NCI-H187 treated with DMSO at 0.1 percent for 48 hours (cell line): Measurements from ENCODE around the gene STARD13.

ENCODE experiments used
- DNase-seq: peaks from one replicate; lab custom pipeline; 2025; lab: John Stamatoyannopoulos, UW

Gene STARD13

GRCh38 chr13:33285420-33286124 is at the start of gene STARD13:
TSS of gene STARD13 (minus strand) at chr13:33285755. CDS start at chr13:33285638, 117 bp downstream.
- DNase-seq, result no peak

- no peak for DNase-seq
These were observed 49.3 kb upstream of the STARD13 start for GRCh38 chr13:33334831-33335230.

- no peak for DNase-seq
These were observed 46.4 kb upstream of the STARD13 start for GRCh38 chr13:33331962-33332361.

- no peak for DNase-seq
These were observed 44.9 kb upstream of the STARD13 start for GRCh38 chr13:33330483-33330882.

- no peak for DNase-seq
These were observed 43.1 kb upstream of the STARD13 start for GRCh38 chr13:33328701-33329100.

GRCh38 chr13:33326723-33327122 is 41.2 kb upstream of the STARD13 start:
- no peak for DNase-seq

GRCh38 chr13:33326246-33326645 is 40.7 kb upstream of the STARD13 start:
- no peak for DNase-seq

- DNase-seq, result no peak
These were observed 38.4 kb upstream of the STARD13 start for GRCh38 chr13:33323801-33324510.

GRCh38 chr13:33322965-33323668 is 37.6 kb upstream of the STARD13 start:
- no peak for DNase-seq

GRCh38 chr13:33322543-33322809 is 36.9 kb upstream of the STARD13 start:
- no peak for DNase-seq

GRCh38 chr13:33321686-33322542 is 36.4 kb upstream of the STARD13 start:
- DNase-seq, result no peak

- DNase-seq, result no peak
These were observed 34.3 kb upstream of the STARD13 start for GRCh38 chr13:33319859-33320258.

- DNase-seq, result no peak
These were observed 33.2 kb upstream of the STARD13 start for GRCh38 chr13:33318744-33319143.

- no peak for DNase-seq
These were observed 32.5 kb upstream of the STARD13 start for GRCh38 chr13:33318037-33318436.

GRCh38 chr13:33316890-33317289 is 31.3 kb upstream of the STARD13 start:
- no peak for DNase-seq

- no peak for DNase-seq
These were observed 27.9 kb upstream of the STARD13 start for GRCh38 chr13:33313504-33313903.

GRCh38 chr13:33312861-33313212 is 27.3 kb upstream of the STARD13 start:
- no peak for DNase-seq

- no peak for DNase-seq
These were observed 26.8 kb upstream of the STARD13 start for GRCh38 chr13:33312150-33312860.

GRCh38 chr13:33311040-33311439 is 25.5 kb upstream of the STARD13 start:
- DNase-seq, result no peak

GRCh38 chr13:33310245-33311038 is 24.9 kb upstream of the STARD13 start:
- DNase-seq, result no peak

- DNase-seq, result no peak
These were observed 23.3 kb upstream of the STARD13 start for GRCh38 chr13:33308863-33309262.
